OCI-LY1 (cell line): ENCODE results near the gene DMRT1.

ENCODE experiments used
- H2AFZ ChIP-seq: fragments of 200-600 bp; sonication (generic), shearing (Covaris generic); 2 replicates; pipeline ENCODE4 v1.6.0; 2014; ENCODE audit warnings: antibody characterized with exemption, mild to moderate bottlenecking, low read length
- H3F3A ChIP-seq: fragments of 200-600 bp; sonication (generic), shearing (Covaris generic); 2 replicates; pipeline ENCODE4 v1.6.0; 2014; ENCODE audit warnings: mild to moderate bottlenecking, antibody characterized with exemption, low read length, moderate library complexity; ENCODE audit not compliant: insufficient read depth
- H3K27ac ChIP-seq: fragments of 200-600 bp; sonication (generic); 2 replicates; pipeline ENCODE4 v1.5.1; 2014; ENCODE audit warnings: low read length, mixed run types, mild to moderate bottlenecking, low read depth; ENCODE audit not compliant: poor library complexity, severe bottlenecking
- H3K27me3 ChIP-seq: fragments of 200-600 bp; sonication (generic); 2 replicates; pipeline ENCODE4 v1.6.0; 2014; ENCODE audit warnings: antibody characterized with exemption, mild to moderate bottlenecking, low read length, moderate library complexity; ENCODE audit not compliant: insufficient read depth
- H3K36me3 ChIP-seq: fragments of 200-600 bp; sonication (generic); 2 replicates; pipeline ENCODE4 v1.6.1; 2014; ENCODE audit warnings: mild to moderate bottlenecking, antibody characterized with exemption, low read length, moderate library complexity, mixed read lengths; ENCODE audit not compliant: insufficient read depth
- H3K4me1 ChIP-seq: fragments of 200-600 bp; sonication (generic); 2 replicates; pipeline ENCODE4 v1.5.1; 2014; ENCODE audit warnings: mild to moderate bottlenecking, low read length, moderate library complexity; ENCODE audit not compliant: insufficient read depth, severe bottlenecking
- H3K4me2 ChIP-seq: fragments of 200-600 bp; sonication (generic), shearing (Covaris generic); 2 replicates; pipeline ENCODE4 v1.6.1; 2014; ENCODE audit warnings: low read length
- H3K4me3 ChIP-seq: fragments of 200-600 bp; sonication (generic); 2 replicates; pipeline ENCODE4 v1.5.1; 2014; ENCODE audit warnings: low read length, low read depth, mild to moderate bottlenecking, mixed read lengths; ENCODE audit not compliant: poor library complexity, severe bottlenecking
- H3K79me2 ChIP-seq: fragments of 200-600 bp; shearing (Covaris generic); 2 replicates; pipeline ENCODE4 v1.6.1; 2016; ENCODE audit warnings: mixed run types, low read length, mixed read lengths; ENCODE audit not compliant: insufficient read depth
- H3K9ac ChIP-seq: fragments of 200-600 bp; sonication (generic), shearing (Covaris generic); 2 replicates; pipeline ENCODE4 v1.6.1; 2014; ENCODE audit warnings: mild to moderate bottlenecking, low read length, mixed read lengths
- H3K9me2 ChIP-seq: fragments of 200-600 bp; sonication (generic), shearing (Covaris generic); 2 replicates; pipeline ENCODE4 v1.6.1; 2014; ENCODE audit warnings: low read depth, mild to moderate bottlenecking, low read length, mixed read lengths
- H3K9me3 ChIP-seq: fragments of 200-600 bp; shearing (Covaris generic); 2 replicates; pipeline ENCODE4 v1.6.1; 2014; ENCODE audit warnings: low read length, mixed read lengths
- H4K20me1 ChIP-seq: fragments of 200-600 bp; sonication (generic), shearing (Covaris generic); 2 replicates; pipeline ENCODE4 v1.6.0; 2016; ENCODE audit warnings: mild to moderate bottlenecking, low read length; ENCODE audit not compliant: insufficient read depth
- CTCF ChIP-seq: fragments of 200-600 bp; sonication (generic), shearing (Covaris generic); IDR thresholded peaks from 2 replicates; pipeline ENCODE4 v1.5.1; 2017; ENCODE audit warnings: mild to moderate bottlenecking, antibody characterized with exemption, low read length, moderate library complexity, mixed read lengths
- EZH2 ChIP-seq: fragments of 200-600 bp; sonication (generic), shearing (Covaris generic); IDR thresholded peaks from 2 replicates; pipeline ENCODE4 v1.8.0; 2017; ENCODE audit warnings: borderline replicate concordance, mixed run types, mild to moderate bottlenecking, antibody characterized with exemption, low read length, moderate library complexity, mixed read lengths

DMRT1 gene

GRCh38 chr9:1005043-1005667, 163.7 kb downstream of the DMRT1 start:
- peaks cover 36% of the 10 kb centered on the region for H3K4me1 ChIP-seq
- H3K27ac ChIP-seq: no peak overlapping the region
- H4K20me1 ChIP-seq: no peaks in the 10 kb centered on the region
- no peaks in the 10 kb centered on the region for H3K9me3 ChIP-seq
- H3F3A ChIP-seq: no peaks in the 10 kb centered on the region
- no peak overlapping the region for H2AFZ ChIP-seq
- H3K9me2 ChIP-seq: no peaks in the 10 kb centered on the region
- no peaks in the 10 kb centered on the region for H3K36me3 ChIP-seq
- no peak overlapping the region; the same call in 1 of the 2 replicates for H3K4me2 ChIP-seq
- H3K27me3 ChIP-seq: no peaks in the 10 kb centered on the region
- H3K79me2 ChIP-seq: no peaks in the 10 kb centered on the region
- peak; percentile 61 for TF ChIP-seq CTCF
- TF ChIP-seq EZH2: no peak
- no peak overlapping the region for H3K9ac ChIP-seq
- H3K4me3 ChIP-seq: no peak overlapping the region

GRCh38 chr9:1007312-1007711, 165.8 kb downstream of the DMRT1 start:
- Histone ChIP-seq H3K9me2 (no peaks in the 10 kb centered on the region), H3K27ac (peak overlapping the region; percentile 71), H3K9me3 (no peaks in the 10 kb centered on the region), H3K9ac (no peak overlapping the region), H3K4me1 (peaks cover 36% of the 10 kb centered on the region), H3K27me3 (no peaks in the 10 kb centered on the region), H4K20me1 (no peaks in the 10 kb centered on the region), H3K4me3 (no peak overlapping the region), H3K4me2 (no peak overlapping the region), H3K36me3 (no peaks in the 10 kb centered on the region), H2AFZ (no peak overlapping the region), H3K79me2 (no peaks in the 10 kb centered on the region), H3F3A (no peaks in the 10 kb centered on the region)
- TF ChIP-seq EZH2 (no peak), CTCF (no peak)

GRCh38 chr9:1008216-1008615, 166.7 kb downstream of the DMRT1 start:
- Histone ChIP-seq H3K27ac (peak overlapping the region; percentile 71), H3K9me3 (no peaks in the 10 kb centered on the region)
- TF ChIP-seq CTCF (no peak), EZH2 (no peak)

More at GRCh38 chr9:1008216-1008615, 166.7 kb downstream of the DMRT1 start:
- no peak overlapping the region for H3K4me3 ChIP-seq
- no peak overlapping the region for H3K9ac ChIP-seq
- no peaks in the 10 kb centered on the region for H4K20me1 ChIP-seq
- no peaks in the 10 kb centered on the region for H3F3A ChIP-seq
- no peak overlapping the region for H2AFZ ChIP-seq
- H3K27me3 ChIP-seq: no peaks in the 10 kb centered on the region
- no peak overlapping the region for H3K4me2 ChIP-seq
- no peaks in the 10 kb centered on the region for H3K9me2 ChIP-seq
- H3K79me2 ChIP-seq: no peaks in the 10 kb centered on the region
- H3K4me1 ChIP-seq: peaks cover 36% of the 10 kb centered on the region
- H3K36me3 ChIP-seq: no peaks in the 10 kb centered on the region; the same call in 1 of the 2 replicates
